Loucy (cell line): ENCODE measurements around the gene TM4SF18.

Source experiments
- H2AFZ ChIP-seq: fragments of 200-600 bp; sonication (generic); 2 replicates; pipeline ENCODE4 v1.6.0; 2016; ENCODE audit warnings: antibody characterized with exemption, mild to moderate bottlenecking, low read length, moderate library complexity
- H3F3A ChIP-seq: fragments of 200-600 bp; 2 replicates; pipeline ENCODE4 v1.6.0; 2016; ENCODE audit warnings: antibody characterized with exemption, low read depth, mild to moderate bottlenecking
- H3K27me3 ChIP-seq: fragments of 200-600 bp; sonication (generic); 2 replicates; pipeline ENCODE4 v1.6.1; 2014; ENCODE audit warnings: low read length, mild to moderate bottlenecking; ENCODE audit not compliant: insufficient read depth, poor library complexity, severe bottlenecking
- H3K36me3 ChIP-seq: fragments of 200-600 bp; sonication (generic); 2 replicates; pipeline ENCODE4 v1.6.1; 2016; ENCODE audit warnings: low read length; ENCODE audit not compliant: insufficient read depth
- H3K4me1 ChIP-seq: fragments of 200-600 bp; sonication (generic); 2 replicates; pipeline ENCODE4 v1.5.1; 2014; ENCODE audit warnings: low read length, mild to moderate bottlenecking; ENCODE audit not compliant: insufficient read depth, poor library complexity, severe bottlenecking
- H3K4me2 ChIP-seq: fragments of 200-600 bp; sonication (generic); 2 replicates; pipeline ENCODE4 v1.6.0; 2014; ENCODE audit warnings: antibody characterized with exemption, low read length, low read depth, mild to moderate bottlenecking; ENCODE audit not compliant: poor library complexity, severe bottlenecking
- H3K4me3 ChIP-seq: fragments of 200-600 bp; sonication (generic); 2 replicates; pipeline ENCODE4 v1.5.1; 2014; ENCODE audit warnings: low read length, mild to moderate bottlenecking, mixed read lengths; ENCODE audit not compliant: poor library complexity, severe bottlenecking
- H3K79me2 ChIP-seq: fragments of 200-600 bp; sonication (generic); 2 replicates; pipeline ENCODE4 v1.6.1; 2014; ENCODE audit warnings: low read length; ENCODE audit not compliant: insufficient read depth
- H3K9ac ChIP-seq: fragments of 200-600 bp; sonication (generic); 2 replicates; pipeline ENCODE4 v1.6.0; 2014; ENCODE audit warnings: mild to moderate bottlenecking, low read depth, low read length, moderate library complexity; ENCODE audit not compliant: poor library complexity, severe bottlenecking
- H3K9me2 ChIP-seq: fragments of 200-600 bp; sonication (generic); replicated peaks from 2 replicates; pipeline ENCODE4 v1.6.1; 2016; ENCODE audit warnings: low read depth, low read length, mixed read lengths
- H3K9me3 ChIP-seq: fragments of 200-600 bp; sonication (generic); 2 replicates; pipeline ENCODE4 v1.6.1; 2014; ENCODE audit warnings: mild to moderate bottlenecking, antibody characterized with exemption, low read length, low read depth; ENCODE audit not compliant: insufficient read depth
- H4K20me1 ChIP-seq: fragments of 200-600 bp; sonication (generic); 2 replicates; pipeline ENCODE4 v1.6.0; 2014; ENCODE audit warnings: antibody characterized with exemption, low read length, mild to moderate bottlenecking; ENCODE audit not compliant: insufficient read depth, poor library complexity, severe bottlenecking
- CTCF ChIP-seq: fragments of 200-600 bp; sonication (generic); conservative IDR thresholded peaks from 2 replicates; pipeline ENCODE4 v1.5.1; 2014; ENCODE audit warnings: mild to moderate bottlenecking, antibody characterized with exemption, low read length
- EZH2phosphoT487 ChIP-seq: fragments of 200-600 bp; IDR thresholded peaks from 2 replicates; pipeline ENCODE4 v1.6.1; 2018; ENCODE audit warnings: antibody characterized with exemption, mild to moderate bottlenecking, moderate library complexity, borderline replicate concordance

TM4SF18 gene

DNA sequence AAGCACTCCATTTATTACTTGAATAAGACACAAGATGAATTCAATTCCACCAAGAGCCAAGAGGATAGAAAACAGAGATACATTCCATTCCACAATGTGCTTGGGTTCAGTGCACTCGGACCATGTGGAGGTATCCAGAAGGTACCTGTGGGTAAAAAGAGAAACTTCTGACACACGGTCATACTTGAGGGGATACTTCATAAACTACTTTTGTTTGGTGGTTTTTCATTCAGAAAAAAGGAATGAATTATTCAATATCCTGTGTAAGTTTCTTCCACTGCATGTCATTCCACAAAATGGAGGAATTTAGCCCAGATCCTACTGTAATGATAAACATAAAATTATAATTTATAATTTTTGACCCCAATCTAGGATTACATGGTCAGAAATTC is 38.3 kb upstream of the TM4SF18 start:
- H3K36me3 ChIP-seq = no peaks in the 10 kb centered on the region
- H3K4me1 ChIP-seq = no peaks in the 10 kb centered on the region
- H3K9me2 ChIP-seq = no peaks in the 10 kb centered on the region
- no peaks in the 10 kb centered on the region for H4K20me1 ChIP-seq
- H3K4me3 ChIP-seq = no peak overlapping the region
- no peak overlapping the region for H2AFZ ChIP-seq
- no peaks in the 10 kb centered on the region for H3F3A ChIP-seq
- H3K79me2 ChIP-seq = no peaks in the 10 kb centered on the region
- H3K27me3 ChIP-seq = no peaks in the 10 kb centered on the region
- no peaks in the 10 kb centered on the region for H3K9me3 ChIP-seq
- no peak overlapping the region for H3K9ac ChIP-seq
- H3K4me2 ChIP-seq = no peak overlapping the region
- no peak for TF ChIP-seq CTCF
- no peak for TF ChIP-seq EZH2phosphoT487

GRCh38 chr3:149371001-149371722 is 37.7 kb upstream of the TM4SF18 start:
- H3K4me3 ChIP-seq = no peak overlapping the region
- H3K9me3 ChIP-seq = no peaks in the 10 kb centered on the region
- TF ChIP-seq CTCF = peak; percentile 21
- TF ChIP-seq EZH2phosphoT487 = no peak
- H3K9me2 ChIP-seq = no peaks in the 10 kb centered on the region
- no peak overlapping the region for H3K9ac ChIP-seq
- H3K36me3 ChIP-seq = no peaks in the 10 kb centered on the region
- no peaks in the 10 kb centered on the region for H3K4me1 ChIP-seq
- H3F3A ChIP-seq = no peaks in the 10 kb centered on the region
- H3K27me3 ChIP-seq = no peaks in the 10 kb centered on the region
- no peaks in the 10 kb centered on the region for H3K79me2 ChIP-seq
- peak overlapping the region; percentile 71; the same call in 1 of the 2 replicates for H2AFZ ChIP-seq
- no peaks in the 10 kb centered on the region for H4K20me1 ChIP-seq
- no peak overlapping the region for H3K4me2 ChIP-seq

GRCh38 chr3:149369991-149370866 is 36.8 kb upstream of the TM4SF18 start:
- Histone ChIP-seq H3K79me2 (no peaks in the 10 kb centered on the region), H3K27me3 (no peaks in the 10 kb centered on the region), H3F3A (no peaks in the 10 kb centered on the region), H3K4me1 (no peaks in the 10 kb centered on the region), H4K20me1 (no peaks in the 10 kb centered on the region), H3K9me2 (no peaks in the 10 kb centered on the region), H3K9ac (no peak overlapping the region), H3K9me3 (no peaks in the 10 kb centered on the region), H3K4me3 (no peak overlapping the region), H3K36me3 (no peaks in the 10 kb centered on the region), H3K4me2 (no peak overlapping the region), H2AFZ (peak overlapping the region; percentile 47)
- TF ChIP-seq EZH2phosphoT487 (no peak), CTCF (no peak)
